HG03342 (cell line): ENCODE data around the gene KRTAP4-4.
"Not testable (repeated sequence)": the region's sequence is repeated elsewhere in the genome, so short reads cannot be mapped to it uniquely, and the experiment has no call there.

Source experiments
- ATAC-seq: cut with Tn5 transposase; IDR thresholded peaks from one replicate; pipeline ENCODE4 v1.9.1; 2021; ENCODE audit warnings: mild to moderate bottlenecking, moderate library complexity; ENCODE audit not compliant: unreplicated experiment

The KRTAP4-4 gene

DNA sequence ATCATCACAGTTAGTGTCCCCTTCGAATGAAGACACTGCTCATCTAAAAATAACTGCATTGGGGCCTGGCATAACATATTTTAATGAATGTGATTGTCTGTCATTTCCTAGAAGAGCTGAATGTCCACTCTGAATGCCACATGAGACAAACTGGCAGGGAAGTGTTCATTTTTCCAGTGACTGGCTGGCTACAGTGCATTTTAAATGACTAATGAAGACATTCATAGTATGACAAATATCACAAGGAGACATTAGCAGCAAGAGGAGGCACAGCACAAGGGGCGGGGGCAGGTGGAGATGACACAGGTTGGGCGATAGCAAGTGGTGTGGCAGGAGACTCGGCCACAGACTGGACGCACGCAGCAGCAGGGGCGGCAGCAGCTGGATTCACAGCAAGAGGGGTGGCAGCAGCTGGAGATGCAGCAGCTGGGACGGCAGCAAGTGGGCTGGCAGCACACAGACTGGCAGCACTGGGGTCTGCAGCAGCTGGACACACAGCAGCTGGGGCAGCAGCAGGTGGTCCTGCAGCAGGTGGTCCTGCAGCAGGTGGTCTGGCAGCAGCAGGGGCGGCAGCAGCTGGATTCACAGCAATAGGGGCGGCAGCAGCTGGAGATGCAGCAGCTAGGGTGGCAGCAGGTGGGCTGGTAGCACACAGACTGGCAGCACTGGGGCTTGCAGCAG is 11.4 kb downstream of the KRTAP4-4 start:
- ATAC-seq, result not testable (repeated sequence)

GRCh38 chr17:41147531-41148204 is 12.9 kb downstream of the KRTAP4-4 start:
- no peak for ATAC-seq

- no peak for ATAC-seq
Observed at GRCh38 chr17:41145261-41145660, 15.3 kb downstream of the KRTAP4-4 start.

GRCh38 chr17:41144846-41145245 is 15.7 kb downstream of the KRTAP4-4 start:
- ATAC-seq, result no peak

DNA sequence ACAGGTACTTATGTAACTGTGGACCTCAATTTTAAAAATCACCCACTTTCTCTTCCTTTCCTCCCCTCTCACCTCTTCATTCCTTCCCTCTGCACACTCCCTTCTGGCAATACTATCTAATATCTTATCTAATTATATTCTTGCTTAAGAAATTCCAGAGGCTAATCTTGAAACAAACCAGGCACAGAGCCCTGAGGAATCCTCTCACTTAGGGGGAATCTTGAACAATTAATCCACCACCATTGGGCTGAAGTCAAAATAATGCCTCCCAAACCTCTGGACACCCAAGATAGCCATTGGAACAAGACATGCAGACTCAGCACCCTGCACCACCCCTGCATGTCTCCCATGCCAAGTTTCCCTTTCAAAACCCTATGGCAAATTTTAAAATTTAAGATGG is 19.2 kb downstream of the KRTAP4-4 start:
- no peak for ATAC-seq

GRCh38 chr17:41140360-41141131 is 20.0 kb downstream of the KRTAP4-4 start, which contains the start of gene KRTAP4-6:
KRTAP4-6 (minus strand) TSS chr17:41140544; CDS start chr17:41140487, 57 bp downstream.
- ATAC-seq, result no peak

DNA sequence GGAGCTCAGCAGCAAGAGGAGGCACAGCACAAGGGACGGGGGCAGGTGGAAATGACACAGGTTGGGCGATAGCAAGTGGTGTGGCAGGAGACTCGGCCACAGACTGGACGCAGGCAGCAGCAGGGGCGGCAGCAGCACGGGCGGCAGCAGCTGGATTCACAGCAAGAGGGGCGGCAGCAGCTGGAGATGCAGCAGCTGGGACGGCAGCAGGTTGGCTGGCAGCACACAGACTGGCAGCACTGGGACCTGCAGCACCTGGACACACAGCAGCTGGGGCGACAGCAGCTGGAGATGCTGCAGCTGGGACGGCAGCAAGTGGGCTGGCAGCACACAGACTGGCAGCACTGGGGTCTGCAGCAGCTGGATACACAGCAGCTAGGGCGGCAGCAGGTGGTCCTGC is 20.7 kb downstream of the KRTAP4-4 start:
- not testable (repeated sequence) for ATAC-seq

- no peak for ATAC-seq
Observed at GRCh38 chr17:41133880-41134735, 26.4 kb downstream of the KRTAP4-4 start.

GRCh38 chr17:41131979-41132378 is 28.6 kb downstream of the KRTAP4-4 start:
- ATAC-seq, result no peak

GRCh38 chr17:41127371-41127770 is 33.2 kb downstream of the KRTAP4-4 start:
- ATAC-seq, result no peak

DNA sequence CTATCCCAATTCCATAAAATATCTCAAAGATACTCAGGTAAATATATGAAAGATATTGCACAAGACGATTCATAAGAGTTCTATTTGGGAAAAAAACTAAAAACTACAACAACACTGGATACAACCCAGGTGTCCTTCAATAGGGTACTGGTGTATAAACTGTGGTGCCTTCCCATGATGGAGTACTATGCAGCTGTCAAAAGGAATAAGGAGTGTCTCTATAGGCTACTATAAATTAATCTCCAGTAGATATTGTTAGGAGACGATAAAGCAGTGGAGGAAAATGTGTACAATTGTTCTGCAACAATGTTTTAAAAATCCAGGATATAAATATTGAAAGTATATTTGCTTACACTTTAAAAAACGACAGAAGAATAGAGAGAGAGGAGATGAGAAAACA is 34.1 kb downstream of the KRTAP4-4 start:
- no peak for ATAC-seq

DNA sequence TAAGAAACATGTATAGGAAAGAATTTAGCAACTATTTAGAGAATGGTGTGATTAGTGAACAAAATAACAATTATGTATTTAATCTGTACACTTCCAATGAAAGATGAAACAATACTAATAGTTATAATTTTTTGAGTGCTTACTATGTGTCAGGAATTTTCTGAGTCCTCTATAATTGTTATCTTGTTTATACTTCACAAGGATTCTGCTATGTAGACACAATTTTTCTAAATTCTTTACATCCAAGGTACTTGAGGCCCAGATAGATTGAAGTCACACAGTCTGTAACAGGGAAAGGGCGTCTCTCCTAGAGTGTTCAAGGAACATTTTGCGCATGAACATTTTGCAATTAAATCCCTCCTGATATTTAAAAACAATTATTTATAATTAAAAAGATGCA is 35.5 kb downstream of the KRTAP4-4 start:
- ATAC-seq, result no peak

GRCh38 chr17:41123991-41124371 is 36.6 kb downstream of the KRTAP4-4 start, which contains the start of gene KRTAP4-12:
KRTAP4-12 (minus strand) TSS chr17:41124182; CDS start chr17:41124122, 60 bp downstream.
- not testable (repeated sequence) for ATAC-seq

DNA sequence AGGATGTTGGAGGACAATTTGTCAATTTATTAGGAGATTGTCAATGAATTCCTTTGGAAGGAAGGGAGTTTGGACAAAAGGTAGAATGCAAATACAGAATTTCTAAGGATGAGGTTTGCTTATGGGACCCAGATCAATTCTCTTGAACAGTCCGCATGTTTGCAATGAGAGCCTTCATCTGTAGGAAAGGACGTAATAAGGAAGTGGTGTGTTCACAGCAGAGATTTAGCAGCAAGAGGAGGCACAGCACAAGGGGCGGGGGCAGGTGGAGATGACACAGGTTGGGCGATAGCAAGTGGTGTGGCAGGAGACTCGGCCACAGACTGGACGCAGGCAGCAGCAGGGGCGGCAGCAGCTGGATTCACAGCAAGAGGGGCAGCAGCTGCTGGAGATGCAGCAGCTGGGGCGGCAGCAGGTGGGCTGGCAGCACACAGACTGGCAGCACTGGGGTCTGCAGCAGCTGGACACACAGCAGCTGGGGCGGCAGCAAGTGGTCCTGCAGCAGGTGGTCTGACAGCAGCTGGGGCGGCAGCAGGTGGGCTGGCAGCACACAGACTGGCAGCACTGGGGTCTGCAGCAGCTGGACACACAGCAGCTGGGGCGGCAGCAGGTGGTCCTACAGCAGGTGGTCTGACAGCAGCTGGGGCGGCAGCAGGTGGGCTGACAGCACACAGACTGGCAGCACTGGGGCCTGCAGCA is 37.1 kb downstream of the KRTAP4-4 start:
- ATAC-seq, result not testable (repeated sequence)

DNA sequence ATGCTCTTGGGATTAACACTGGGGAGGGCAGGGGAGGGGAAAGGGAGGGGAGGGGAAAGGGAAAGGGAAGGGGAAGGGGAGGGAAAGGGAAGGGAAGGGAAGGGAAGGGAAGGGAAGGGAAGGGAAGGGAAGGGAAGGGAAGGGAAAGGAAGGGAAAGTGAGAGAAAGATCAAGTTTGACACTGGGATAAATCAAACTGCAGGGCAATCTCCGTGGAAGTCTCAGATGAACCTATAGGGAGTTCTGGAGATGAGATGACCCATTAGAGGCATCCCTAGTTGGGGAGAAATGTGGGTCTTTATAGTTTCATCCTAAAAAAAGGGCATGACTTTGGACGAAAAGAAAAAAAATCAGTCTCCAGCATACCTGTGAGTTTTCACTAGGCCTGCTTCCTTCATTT is 38.8 kb downstream of the KRTAP4-4 start:
- ATAC-seq, result no peak

DNA sequence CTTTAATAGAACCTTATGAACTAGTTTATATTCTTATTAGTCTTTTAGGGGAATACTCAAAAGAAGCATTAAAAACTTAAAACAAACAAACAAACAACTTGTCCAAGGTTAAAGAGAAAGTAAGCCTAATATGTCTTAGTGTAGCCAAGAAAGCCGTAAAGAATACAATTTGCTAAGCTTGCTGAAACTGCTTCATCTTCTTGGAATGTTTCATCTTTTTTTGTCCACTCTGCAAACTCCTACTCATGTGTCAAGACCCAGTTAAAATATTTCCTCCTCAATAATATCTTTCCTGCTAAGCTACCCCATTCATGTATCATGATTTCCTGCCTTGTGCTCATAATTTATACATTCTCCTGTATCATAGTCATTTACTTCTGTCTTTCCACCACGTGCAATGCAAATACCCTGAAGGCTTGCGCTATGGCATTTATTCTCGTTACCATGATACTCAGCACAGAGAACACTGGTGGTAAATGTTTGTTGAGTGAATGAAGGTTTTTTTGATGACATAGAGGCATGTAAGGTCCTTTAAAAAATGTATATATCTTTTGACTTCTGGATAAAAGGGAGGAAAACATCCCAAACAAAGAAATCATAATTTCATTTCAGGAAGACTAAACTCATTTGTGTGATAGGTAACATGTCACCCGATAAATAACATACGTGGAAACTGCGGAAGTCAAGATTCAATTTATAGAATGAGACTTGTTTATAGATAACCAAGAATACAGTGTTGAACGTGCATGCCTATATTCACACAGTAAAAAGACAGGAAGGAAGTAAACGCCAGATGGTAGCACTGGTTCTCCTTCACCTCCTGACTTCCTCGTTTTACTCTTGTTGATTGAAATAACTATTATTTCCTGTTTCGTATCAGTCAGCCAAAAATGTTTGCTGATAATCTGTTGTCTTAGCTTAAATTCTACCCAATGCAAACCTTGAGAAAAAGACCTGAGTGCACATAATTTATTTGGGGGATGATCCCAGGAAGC is 40.6 kb downstream of the KRTAP4-4 start:
- ATAC-seq, result not testable (repeated sequence)

DNA sequence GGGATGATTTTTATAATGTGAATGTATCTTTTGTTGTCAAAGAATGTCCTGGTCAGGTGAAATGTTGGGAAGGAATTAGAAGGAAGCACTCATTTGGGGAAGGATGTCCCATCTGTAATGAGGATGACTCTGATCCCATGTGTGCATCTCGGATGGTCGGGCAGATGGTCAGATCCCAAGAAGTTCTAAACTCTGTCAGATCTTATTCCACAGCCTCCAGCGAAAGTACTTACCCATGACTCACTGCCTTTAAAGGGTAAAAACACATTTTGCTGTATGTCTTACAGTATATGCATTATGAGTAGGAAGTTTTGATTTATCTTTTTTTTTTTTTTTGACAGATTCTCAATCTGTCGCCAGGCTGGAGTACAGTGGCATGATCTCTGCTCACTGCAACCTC is 41.8 kb downstream of the KRTAP4-4 start:
- ATAC-seq, result no peak

- not testable (repeated sequence) for ATAC-seq
Observed at GRCh38 chr17:41117846-41118386, 42.6 kb downstream of the KRTAP4-4 start, which contains the start of gene KRTAP4-11. KRTAP4-11 (minus strand) TSS chr17:41118373; CDS start chr17:41118315, 58 bp downstream.
